GM18499 (cell line): ENCODE results near the gene SFMBT1.
A peak's percentile ranks its signal among the peaks of the same experiment; 100 is the strongest.

ENCODE experiments used
- ATAC-seq: cut with Tn5 transposase; IDR thresholded peaks from one replicate; pipeline ENCODE4 v1.9.1; 2021; ENCODE audit warnings: moderate number of reproducible peaks; ENCODE audit not compliant: insufficient read depth, unreplicated experiment

Gene SFMBT1

DNA sequence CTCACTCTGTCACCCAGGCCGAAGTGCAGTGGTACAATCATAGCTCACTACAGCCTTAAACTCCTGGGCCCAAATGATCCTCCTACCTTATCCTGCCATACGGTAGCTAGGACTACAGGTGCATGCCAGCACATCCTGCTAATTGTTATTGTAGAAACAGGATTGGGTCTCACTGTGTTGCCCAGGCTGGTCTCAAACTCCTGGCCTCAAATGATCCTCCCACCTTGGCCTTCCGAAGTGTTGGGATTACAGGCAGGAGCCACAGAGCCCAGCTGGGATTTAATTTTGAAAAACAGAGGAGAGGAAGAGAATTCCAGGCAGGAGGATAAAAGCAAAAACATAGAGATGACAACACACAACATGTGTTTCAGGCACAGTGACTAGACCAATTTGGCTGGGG, 40.5 kb downstream of the SFMBT1 start:
- no peak for ATAC-seq

GRCh38 chr3:53003320-53003719, 42.6 kb downstream of the SFMBT1 start:
- no peak for ATAC-seq

GRCh38 chr3:52998771-52999513, 46.9 kb downstream of the SFMBT1 start:
- ATAC-seq, result no peak

- ATAC-seq, result no peak
These were observed 55.2 kb downstream of the SFMBT1 start for GRCh38 chr3:52990637-52991036.

DNA sequence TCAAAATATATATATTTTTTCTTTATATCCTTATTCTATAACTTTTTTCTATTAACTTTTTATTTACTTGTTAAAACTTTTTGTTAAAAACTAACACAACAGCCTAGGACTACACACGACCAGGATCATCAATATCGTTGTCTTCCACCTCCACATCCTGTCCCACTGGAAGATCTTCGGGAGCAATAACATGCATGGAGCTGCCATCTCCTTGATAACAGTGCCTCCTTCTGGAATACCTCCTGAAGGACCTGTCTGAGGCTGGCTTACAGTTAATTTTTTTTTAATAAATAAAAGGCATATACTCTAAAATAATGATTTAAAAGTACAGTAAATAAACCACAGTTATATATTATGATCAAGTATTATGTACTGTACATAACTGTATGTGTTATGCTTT, 58.9 kb downstream of the SFMBT1 start:
- ATAC-seq, result no peak

- ATAC-seq, result no peak
These were observed 59.8 kb downstream of the SFMBT1 start for GRCh38 chr3:52986049-52986448.

- no peak for ATAC-seq
These were observed 62.0 kb downstream of the SFMBT1 start for GRCh38 chr3:52983828-52984227.

GRCh38 chr3:52983336-52983807, 62.5 kb downstream of the SFMBT1 start:
- ATAC-seq, result peak; percentile 47

DNA sequence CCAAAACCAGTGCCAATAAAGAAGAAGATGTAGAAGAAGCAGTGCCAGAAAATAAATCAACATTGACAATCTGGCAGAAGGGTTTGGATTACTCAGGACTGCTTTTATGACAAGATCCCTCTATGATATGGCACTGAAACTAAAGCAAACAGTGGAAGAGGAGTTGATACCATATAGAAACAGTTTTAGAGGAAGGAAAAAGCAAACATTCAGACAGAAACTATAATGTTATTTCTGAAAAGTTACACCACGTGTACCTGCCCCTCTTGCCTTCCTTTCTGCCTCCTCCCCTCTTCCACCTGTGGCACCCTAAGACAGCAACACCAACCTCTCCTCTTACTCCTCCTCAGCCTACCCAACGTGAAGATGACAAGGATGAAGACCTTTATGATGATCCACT, 63.0 kb downstream of the SFMBT1 start:
- ATAC-seq, result peak; percentile 5

- ATAC-seq, result no peak
These were observed 66.5 kb downstream of the SFMBT1 start for GRCh38 chr3:52979190-52979983.

DNA sequence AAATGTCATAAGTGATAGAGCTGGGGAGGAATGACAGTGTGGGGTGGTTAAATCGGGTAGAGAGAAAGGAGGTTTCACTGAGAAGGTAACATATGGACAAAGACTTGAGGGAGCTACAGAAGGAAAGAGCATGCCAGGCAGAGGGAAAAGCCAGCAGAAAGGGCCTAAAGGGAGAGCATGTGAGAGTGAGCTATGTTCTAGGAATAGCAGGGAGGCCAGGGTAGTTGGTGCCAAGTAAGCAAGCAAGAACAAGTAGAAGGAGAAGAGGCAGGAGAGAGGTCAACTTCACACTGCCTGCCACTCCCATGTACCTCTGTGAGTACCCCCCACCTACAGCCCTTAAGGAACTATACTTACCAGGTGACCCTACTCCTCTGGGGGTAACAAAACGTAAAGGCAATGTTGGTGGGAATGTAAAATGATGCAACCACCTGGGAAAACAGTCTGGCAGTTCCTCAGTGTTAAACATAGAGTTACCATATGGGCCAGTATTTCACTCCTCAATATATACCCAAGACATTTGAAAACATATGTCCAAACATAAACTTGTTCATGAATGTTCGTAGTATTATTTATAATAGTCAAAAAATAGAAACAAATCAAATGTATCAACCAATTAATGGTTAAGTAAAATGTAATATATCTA, 67.6 kb downstream of the SFMBT1 start:
- no peak for ATAC-seq

GRCh38 chr3:52973806-52974205, 72.1 kb downstream of the SFMBT1 start:
- no peak for ATAC-seq

DNA sequence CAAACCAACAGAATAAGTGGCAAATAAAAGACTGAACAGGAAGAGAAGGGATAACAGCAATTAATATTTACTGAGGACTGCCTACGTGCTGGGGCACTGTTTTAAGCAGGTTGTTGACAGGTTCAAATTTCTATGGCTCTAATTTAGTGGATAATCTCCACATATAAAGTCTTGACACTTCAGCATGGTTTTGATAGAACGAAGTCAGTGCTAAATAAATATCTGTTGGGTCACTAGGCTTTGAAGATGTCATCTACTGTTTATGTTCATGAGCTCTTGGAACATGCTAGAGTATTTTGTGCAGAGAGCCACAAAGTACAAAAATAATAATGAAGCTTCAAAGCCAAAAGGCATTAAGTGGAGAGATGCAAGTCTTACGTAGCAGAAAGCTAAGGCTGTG, 74.0 kb downstream of the SFMBT1 start:
- no peak for ATAC-seq

- ATAC-seq, result no peak
These were observed 78.5 kb downstream of the SFMBT1 start for GRCh38 chr3:52967398-52967797.

DNA sequence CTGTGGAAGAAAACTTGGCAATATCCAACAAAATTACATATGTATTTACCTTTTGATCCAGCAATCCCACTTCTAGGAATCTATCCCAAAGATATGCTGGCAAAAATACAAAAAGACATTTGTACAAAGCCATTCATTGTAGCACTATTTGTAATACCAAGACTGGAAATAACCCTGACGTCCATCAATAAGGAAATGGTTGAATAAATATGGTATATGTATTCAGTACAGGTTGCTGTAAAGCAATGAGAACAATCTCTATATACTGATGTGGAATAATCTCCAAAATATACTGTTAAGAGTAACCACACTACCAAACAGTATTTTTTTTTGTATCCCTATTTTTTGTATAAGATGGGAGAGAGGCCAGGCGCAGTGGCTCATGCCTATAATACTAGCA, 83.7 kb downstream of the SFMBT1 start:
- no peak for ATAC-seq

GRCh38 chr3:52959773-52960172, 86.1 kb downstream of the SFMBT1 start:
- no peak for ATAC-seq

DNA sequence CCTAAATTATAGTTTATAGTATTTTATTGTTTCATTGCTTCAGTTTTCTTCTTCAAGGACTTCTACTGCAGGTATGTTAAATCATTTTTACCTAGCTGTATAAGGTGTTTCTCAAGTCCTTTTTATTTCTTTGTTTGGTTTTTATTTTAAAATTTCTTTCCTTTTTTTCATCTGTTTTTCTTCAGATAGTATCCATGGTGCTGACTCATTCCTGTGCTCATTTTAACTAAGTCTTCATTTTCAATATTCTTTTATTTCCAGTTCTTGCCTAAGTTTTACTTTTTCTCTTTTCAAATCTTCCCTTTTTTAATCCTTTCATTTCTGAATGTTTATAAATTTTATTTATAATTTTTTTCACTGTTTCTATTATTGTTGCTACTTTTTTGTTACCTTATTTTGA, 106.3 kb downstream of the SFMBT1 start:
- no peak for ATAC-seq

- ATAC-seq, result no peak
These were observed 111.0 kb downstream of the SFMBT1 start for GRCh38 chr3:52934630-52935530.

- ATAC-seq, result no peak
These were observed 114.0 kb downstream of the SFMBT1 start for GRCh38 chr3:52931889-52932288.

- no peak for ATAC-seq
These were observed 114.5 kb downstream of the SFMBT1 start for GRCh38 chr3:52931328-52931727.
